ENCODE measurements around the gene GUCY2D. TPM values are rescaled to one million over a fixed set of nuclear protein-coding genes. Genes with fewer than 3 reads are reported as not detected.

The GUCY2D gene
- total RNA-seq, 1 experiment from 2014 or later = not detected

- TF ChIP-seq EZH2 (IDR thresholded peaks at IDR 0.05; ENCODE audit: borderline replicate concordance, low read depth, low read length, poor library complexity, severe bottlenecking) (no peak), CTCF (conservative IDR thresholded peaks at IDR 0.05; ENCODE audit: low read depth, low read length) (no peak)
- BruUV-seq (replicated peaks) = no TSS peak
- ChIA-PET POLR2A (ENCODE audit: low non-redundant PET) (no interaction called here), CTCF (no interaction called here)
- H3K9me3 ChIP-seq (ENCODE audit: low read depth, low read length, poor library complexity, severe bottlenecking) = no peaks in the 10 kb centered on the region
- no peaks in the 10 kb centered on the region for H3K36me3 ChIP-seq (ENCODE audit: insufficient read depth, low read length, poor library complexity, severe bottlenecking)
- H3K4me1 ChIP-seq (ENCODE audit: insufficient read depth, low read length, poor library complexity, severe bottlenecking) = peaks cover 4% of the 10 kb centered on the region
- H3K27me3 ChIP-seq (replicated peaks; ENCODE audit: insufficient read depth, low read depth, low read length, poor library complexity) = no peaks in the 10 kb centered on the region
- H3K27ac ChIP-seq (ENCODE audit: low read depth, low read length, poor library complexity, severe bottlenecking) = no peak overlapping the region
- DNase-seq (ENCODE audit: low spot score) = no peak
- no peak overlapping the region for H3K4me3 ChIP-seq (ENCODE audit: low read depth, low read length, poor library complexity, severe bottlenecking)
- intact Hi-C loops (cut with micrococcal nuclease; ENCODE audit: unreplicated experiment) = no loop called here
These were observed 10.7 kb downstream of the GUCY2D start for GRCh38 chr17:8012996-8013640.

- ChIA-PET CTCF (no interaction called here), POLR2A (ENCODE audit: low non-redundant PET) (no interaction called here)
- Histone ChIP-seq H3K36me3 (ENCODE audit: insufficient read depth, low read length, poor library complexity, severe bottlenecking) (no peaks in the 10 kb centered on the region), H3K4me3 (ENCODE audit: low read depth, low read length, poor library complexity, severe bottlenecking) (no peak overlapping the region), H3K4me1 (ENCODE audit: insufficient read depth, low read length, poor library complexity, severe bottlenecking) (peaks cover 8% of the 10 kb centered on the region), H3K9me3 (ENCODE audit: low read depth, low read length, poor library complexity, severe bottlenecking) (no peaks in the 10 kb centered on the region), H3K27ac (ENCODE audit: low read depth, low read length, poor library complexity, severe bottlenecking) (no peak overlapping the region), H3K27me3 (replicated peaks; ENCODE audit: insufficient read depth, low read depth, low read length, poor library complexity) (no peaks in the 10 kb centered on the region)
- intact Hi-C loops (cut with micrococcal nuclease; ENCODE audit: unreplicated experiment) = no loop called here
- BruUV-seq (replicated peaks) = no TSS peak
- TF ChIP-seq CTCF (conservative IDR thresholded peaks at IDR 0.05; ENCODE audit: low read depth, low read length) (no peak), EZH2 (IDR thresholded peaks at IDR 0.05; ENCODE audit: borderline replicate concordance, low read depth, low read length, poor library complexity, severe bottlenecking) (no peak)
- DNase-seq (ENCODE audit: low spot score) = no peak
These were observed 11.5 kb downstream of the GUCY2D start for GRCh38 chr17:8013731-8014557.

GRCh38 chr17:8014558-8014850 lies 12.1 kb downstream of the GUCY2D start:
- Histone ChIP-seq H3K4me3 (ENCODE audit: low read depth, low read length, poor library complexity, severe bottlenecking) (no peak overlapping the region), H3K4me1 (ENCODE audit: insufficient read depth, low read length, poor library complexity, severe bottlenecking) (peaks cover 11% of the 10 kb centered on the region), H3K27ac (ENCODE audit: low read depth, low read length, poor library complexity, severe bottlenecking) (no peak overlapping the region), H3K27me3 (replicated peaks; ENCODE audit: insufficient read depth, low read depth, low read length, poor library complexity) (no peaks in the 10 kb centered on the region), H3K9me3 (ENCODE audit: low read depth, low read length, poor library complexity, severe bottlenecking) (no peaks in the 10 kb centered on the region), H3K36me3 (ENCODE audit: insufficient read depth, low read length, poor library complexity, severe bottlenecking) (no peaks in the 10 kb centered on the region)
- ChIA-PET POLR2A (ENCODE audit: low non-redundant PET) (no interaction called here), CTCF (no interaction called here)
- no TSS peak for BruUV-seq (replicated peaks)
- no peak for TF ChIP-seq CTCF (conservative IDR thresholded peaks at IDR 0.05; ENCODE audit: low read depth, low read length)
- intact Hi-C loops (cut with micrococcal nuclease; ENCODE audit: unreplicated experiment) = no loop called here
- DNase-seq (ENCODE audit: low spot score) = no peak

Measured in A673 (cell line).